DMS 273 treated with DMSO at 0.1 percent for 48 hours (cell line): ENCODE measurements around the gene MYH15.
A peak's percentile ranks its signal among the peaks of the same experiment; 100 is the strongest.

Experiments used
- DNase-seq: peaks from one replicate; lab custom pipeline; 2025; lab: John Stamatoyannopoulos, UW

The MYH15 gene

DNA sequence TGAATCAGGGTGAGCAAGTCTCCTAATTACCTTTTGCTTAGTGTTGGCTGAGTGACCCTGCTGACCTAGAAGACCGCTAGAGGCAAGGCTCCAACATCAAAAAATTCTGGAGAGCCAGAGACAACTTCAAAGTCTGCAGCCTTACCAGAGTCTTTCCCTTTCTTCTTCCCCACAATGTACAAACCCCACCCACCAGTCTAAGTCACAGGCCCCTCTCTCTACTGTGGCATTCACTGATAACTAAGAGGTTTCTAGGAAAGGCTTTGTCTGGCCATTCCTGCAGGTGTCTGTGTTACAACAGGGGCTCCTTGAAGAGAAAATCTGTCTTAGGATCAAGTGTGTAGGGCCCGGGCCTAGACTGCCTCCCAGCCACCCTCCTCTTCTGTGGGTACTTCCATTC lies 525 bp downstream of the MYH15 start:
- no peak for DNase-seq

DNA sequence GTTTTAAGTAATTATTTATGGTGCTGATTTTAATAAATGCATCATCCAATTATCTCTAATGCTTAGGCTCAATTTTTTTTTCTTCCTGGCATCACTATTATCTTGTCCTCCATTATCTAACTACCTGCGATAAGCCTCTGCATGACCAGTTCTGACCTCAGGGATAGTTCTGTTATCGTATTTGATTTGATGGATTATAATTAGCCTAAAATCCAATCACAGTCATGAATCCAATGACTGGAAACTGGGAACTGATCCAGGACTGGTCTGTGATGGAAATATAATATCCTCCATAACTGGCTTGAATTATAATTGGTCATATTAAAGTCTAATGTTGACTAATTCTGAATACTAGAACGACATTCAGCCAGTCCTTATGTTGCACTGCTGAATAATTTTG lies 1.1 kb downstream of the MYH15 start:
- no peak for DNase-seq

DNA sequence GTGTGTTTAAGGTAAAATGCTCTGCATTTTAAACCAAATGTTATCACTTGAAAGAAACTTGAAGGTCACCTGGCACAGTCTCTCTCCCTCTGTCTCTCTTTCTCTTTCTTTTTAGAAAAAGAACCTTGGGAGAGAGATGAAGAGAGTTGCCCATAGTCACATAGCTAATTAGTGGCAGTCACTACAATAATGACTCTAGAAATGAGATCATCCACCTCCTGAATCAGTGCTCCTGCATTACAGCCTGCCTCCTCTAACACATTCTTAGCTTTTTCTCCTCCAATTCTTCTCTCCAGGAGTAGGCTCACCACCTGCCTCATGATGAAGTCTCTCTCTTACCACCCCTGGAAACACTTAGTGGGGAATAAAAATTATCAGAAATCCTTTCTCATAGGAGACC lies 2.5 kb downstream of the MYH15 start:
- no peak for DNase-seq

DNA sequence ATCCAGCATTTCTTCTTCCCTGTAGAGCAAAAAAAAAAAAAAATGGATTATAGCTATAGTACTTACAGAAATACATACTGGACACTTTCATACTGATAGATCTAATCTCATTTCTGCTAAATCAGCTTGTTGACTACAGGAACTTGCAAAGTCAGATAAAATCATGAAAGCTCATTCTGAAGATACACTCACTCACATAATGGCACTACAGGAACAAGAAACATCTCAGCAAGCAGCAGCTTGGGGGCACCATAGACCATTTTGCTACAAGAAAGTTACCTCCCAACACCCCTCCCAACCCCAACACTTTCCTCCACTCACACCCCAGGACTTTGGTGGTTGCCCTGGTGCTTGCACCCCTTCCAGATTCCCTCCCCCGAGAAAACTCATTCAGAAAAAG lies 4.6 kb downstream of the MYH15 start:
- no peak for DNase-seq

DNA sequence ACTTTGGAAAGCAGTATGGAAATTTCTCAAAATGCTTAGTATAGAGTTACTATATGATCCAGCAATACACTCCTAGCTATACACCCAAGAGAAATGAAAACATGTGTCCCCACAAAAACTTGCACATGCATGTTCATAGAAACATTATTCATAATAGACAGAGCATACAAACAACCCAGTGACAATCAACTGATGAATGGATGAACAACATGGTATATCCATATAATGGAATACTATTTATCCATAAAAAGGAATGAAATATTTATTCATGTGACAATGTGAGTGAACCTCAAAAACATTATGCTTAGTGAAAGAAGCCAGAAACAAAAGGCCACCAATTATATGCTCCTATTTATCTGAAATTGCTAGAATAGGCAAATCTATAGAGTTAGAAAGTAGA lies 6.7 kb downstream of the MYH15 start:
- DNase-seq, result no peak

DNA sequence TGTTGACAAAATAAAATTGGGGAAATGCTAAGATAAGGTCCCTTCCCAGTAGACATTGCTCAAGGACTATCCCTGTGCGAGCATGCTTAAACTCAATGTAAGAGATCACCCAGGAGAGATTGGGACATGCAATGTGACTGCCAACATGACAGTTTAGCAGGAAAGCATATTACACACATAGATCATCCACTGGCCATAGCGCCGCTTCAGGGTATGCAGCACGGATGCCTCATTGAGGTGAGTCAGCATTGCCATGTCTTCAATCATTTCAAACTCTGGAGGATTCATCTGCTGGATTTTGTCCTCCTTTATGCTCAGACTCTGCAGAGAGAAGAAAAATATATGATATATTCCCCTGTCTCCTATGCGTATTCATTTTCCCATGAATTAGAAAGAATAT lies 8.9 kb downstream of the MYH15 start:
- no peak for DNase-seq

DNA sequence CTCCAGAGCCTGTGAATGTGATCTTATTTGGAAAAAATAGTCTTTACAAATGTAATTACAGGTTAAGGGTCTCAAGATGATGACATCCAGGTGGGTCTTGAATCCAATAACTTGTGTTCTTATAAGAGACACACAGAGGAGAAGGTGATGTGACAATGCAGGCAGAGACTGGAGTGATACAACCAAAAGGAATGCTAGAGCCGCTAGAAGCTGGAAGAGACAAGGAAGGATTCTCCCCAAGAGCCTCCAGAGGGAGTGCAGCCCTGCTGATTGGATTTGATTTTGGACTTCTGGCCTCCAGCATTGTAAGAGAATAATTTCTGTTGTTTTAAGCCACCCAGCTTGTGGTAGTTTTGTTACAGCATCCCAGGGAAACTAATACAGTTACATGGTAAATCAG lies 9.7 kb downstream of the MYH15 start:
- DNase-seq, result no peak

DNA sequence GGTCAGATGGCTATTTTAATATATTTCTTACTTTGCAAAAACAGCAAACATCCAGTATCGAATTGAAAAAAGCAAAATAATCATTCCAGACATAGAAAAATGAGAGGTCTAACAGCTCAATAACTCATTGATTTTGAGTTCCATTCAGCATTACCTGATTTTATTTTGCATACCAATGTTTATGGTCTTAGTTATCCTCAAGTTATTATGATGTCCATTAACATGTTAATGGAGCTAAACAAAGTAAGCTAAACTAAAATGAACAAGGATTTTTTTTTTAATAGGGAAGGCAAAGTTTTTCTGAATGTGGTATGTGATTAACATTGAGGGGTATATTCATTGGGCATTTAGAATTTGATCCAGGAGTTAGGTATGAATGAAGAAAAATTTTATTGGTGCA lies 13.1 kb downstream of the MYH15 start:
- DNase-seq, result no peak

DNA sequence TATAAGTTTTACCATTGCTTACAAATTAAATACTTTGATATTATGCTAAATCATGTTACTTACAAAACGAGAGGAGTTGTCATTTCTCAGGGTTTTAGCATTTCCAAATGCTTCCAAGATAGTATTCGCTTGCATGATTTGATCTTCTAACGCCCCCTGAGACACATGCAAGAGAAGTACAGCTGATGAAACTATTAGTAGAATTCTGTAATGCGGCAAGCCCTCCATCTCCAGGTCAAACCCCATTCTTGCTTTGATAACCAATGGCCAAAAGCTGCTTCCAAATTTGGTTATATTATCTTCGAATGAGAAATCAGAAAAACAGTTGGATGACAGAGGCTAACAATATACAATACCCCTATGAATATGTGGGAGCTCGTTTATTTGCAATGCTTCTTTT lies 14.7 kb downstream of the MYH15 start:
- DNase-seq, result no peak

DNA sequence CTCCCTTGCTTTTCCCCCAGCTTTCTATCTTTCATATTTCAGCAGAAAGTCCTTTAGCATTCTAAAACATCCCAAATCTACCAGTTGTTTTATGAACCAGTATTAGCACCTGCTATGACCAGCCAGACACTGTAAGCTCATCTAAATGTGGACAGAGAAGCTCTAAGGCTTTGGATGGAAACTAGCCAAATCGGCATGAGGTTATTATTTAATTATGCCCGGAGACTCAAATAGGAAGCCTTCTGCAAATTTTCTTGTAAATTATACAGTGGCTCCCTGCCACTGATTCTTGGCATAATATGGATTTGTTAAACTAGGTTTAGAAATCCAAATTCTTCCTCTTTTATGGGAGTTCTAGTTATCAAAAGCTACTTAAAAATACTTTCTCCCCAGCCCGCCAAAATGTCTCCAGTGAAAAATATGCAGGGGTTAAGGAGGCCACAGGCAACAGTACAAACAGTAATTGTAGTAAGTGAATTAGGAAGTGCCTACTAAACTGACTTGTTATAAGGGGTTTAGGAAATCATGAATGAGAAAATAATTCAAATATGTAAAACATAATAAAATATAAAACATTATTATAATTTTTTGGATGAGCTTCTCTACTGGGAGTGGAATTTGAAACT lies 15.4 kb downstream of the MYH15 start:
- no peak for DNase-seq

DNA sequence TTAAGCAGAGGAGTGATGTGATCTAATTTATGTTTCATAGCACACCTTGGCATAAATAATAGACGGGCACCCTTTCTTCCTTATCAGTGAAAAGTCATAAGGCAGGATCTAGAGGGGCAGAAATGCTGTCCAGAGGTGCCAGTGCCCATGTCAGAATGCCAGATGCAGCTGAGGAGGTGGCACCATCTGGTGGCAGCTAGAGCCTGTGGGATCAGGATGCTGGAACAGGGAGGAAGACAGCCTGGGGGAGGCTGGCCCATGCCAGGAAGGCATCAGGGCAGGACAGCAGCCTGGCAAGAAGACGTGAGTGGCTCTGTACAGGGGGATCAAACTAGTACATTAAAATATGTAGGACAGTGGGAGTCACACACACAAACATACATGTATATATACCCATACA lies 16.5 kb downstream of the MYH15 start:
- DNase-seq, result peak; percentile 19

DNA sequence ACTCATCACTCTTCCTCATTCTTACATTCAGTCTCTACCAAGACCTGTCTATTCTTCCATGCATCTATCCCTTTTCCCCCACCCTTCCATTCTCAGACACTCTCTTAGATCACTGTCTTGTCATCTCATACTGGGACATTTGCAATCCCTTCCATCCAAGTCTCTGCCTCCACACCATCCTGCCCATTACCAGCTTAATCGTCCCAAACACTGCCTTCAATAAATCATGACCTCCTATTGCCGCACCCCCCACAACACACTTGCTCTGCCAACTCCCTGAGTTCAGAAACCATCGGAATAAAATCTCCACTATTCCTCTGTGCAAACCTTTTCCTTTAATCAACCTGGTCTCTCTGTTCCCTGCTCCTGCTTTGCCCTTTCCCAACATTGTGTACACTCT lies 18.9 kb downstream of the MYH15 start:
- no peak for DNase-seq

DNA sequence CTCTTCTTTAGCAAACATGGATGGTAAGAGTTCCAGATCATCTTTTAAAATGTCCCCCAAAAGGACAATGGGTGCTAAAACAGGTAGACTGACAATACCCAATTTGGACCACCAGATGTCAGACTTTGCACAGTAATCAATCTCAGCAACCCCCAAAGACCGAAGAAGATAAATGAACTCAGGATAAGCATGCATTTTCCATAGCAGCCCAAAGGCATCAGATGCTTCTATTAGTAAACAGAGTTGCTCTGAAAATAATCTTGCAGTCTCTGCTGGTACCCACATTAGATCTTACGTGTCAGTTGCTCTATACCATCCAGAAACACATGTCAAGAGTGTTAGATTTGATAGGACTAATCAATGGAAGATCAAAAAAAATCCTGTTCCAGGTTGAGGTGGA lies 20.6 kb downstream of the MYH15 start:
- DNase-seq, result peak; percentile 39

DNA sequence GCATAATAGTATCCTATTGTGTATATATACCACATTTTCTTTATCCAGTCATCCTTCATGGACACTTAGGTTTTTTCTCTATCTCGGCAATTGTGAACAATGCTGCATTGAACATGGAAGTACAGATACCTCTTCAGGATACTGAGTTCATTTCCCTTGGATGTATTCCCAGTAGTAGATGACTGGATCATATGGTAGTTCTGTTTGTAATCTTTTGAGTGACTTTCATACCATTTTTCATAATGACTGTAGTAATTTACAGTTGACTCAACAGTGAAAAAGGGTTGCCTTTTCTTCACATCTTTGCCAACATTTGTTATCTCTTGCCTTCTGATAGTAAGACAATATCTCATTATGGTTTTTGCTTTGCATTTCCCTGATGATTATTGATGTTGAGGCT lies 21.8 kb downstream of the MYH15 start:
- no peak for DNase-seq

DNA sequence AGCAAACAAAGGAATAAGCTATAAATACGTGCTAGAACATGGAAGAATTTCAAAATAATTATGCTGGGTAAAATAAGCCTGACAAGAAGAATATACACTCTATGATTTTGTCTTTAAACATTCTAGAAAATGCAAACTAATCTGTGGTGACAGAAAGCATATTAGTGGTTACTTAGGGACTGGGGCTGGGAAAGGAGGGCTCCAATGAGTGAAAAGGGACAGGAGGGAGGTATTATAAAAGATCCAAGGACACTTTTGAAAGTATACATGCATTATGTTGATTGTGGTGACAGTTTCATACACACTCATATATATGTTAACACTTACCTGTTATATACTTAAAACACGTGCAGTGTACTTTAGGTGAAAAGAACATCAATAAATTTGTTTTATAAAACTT lies 23.0 kb downstream of the MYH15 start:
- no peak for DNase-seq

DNA sequence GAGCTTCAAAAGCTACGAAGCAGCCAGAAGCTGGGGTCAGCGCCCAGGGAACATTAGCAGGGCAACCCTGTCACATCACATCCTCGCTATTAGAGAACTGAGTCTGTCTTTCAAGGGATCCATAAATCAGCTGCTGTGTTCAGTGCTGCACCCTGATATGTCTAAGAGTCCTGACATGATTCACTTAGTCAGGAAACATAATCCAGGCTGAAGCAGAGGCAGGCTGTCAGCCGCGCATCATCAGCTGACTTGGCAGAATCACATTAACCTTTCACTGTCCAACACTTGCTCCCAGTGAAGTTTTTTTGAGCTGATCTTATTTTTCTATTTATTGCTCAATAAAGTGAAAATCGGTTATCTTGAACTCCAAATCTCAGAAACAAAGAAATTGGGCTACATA lies 23.5 kb downstream of the MYH15 start:
- DNase-seq, result peak; percentile 31

DNA sequence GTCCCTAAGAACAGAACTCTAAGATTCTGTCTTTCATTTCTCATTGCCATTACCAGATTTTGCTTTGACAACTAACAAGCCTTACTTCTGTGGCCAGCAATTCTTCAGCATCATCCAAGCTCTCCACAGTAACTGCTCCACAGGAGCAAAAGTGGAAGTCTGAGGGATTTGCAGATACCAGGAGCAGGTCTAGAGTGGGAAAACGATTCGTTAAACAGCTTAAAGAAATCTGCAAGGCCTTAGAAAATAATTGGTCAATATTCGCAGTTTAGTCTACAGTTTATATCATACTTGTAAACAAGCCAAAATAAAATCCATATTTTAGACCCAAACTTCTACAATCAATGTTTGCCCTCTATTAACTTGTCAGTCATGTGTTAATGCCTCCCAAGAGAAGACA lies 24.1 kb downstream of the MYH15 start:
- DNase-seq, result no peak

DNA sequence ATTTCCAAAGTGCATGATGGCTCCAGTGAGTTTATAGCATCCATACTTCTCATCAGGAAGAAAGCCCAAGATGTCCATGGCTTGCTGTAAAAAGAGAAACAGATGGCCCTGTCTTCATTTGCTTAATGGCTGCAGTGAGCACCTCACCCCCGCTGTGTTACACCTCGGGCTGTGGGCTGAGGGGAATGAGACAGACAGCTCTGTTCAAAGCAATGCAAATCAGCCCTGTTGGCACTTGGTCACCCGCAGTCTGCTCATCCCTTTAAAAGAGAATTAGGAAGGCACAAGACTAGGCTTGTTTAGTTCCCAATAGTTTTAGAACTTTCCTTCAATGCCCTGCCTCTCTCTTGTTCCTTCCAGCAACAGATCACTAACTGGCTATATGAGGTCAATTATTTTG lies 25.2 kb downstream of the MYH15 start:
- DNase-seq, result peak; percentile 92

DNA sequence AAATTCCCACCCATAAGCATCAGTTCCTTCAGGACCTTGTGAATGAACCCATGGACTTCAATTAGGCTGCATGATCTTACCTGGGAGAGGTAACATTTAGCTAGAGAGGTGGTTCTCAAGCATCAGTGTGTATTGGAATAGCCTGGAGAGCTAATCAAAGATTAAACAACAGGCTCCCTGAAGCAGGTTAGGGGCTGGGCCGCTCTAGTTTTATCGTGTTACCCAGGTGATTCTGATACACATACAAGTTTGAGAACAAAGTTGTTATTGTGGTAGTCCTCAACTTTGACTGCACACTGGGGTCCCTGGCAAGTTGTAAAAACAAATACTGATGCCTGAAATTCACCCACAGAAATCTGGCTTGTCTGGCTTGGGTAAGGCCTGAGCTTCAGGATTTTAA lies 31.2 kb downstream of the MYH15 start:
- no peak for DNase-seq

DNA sequence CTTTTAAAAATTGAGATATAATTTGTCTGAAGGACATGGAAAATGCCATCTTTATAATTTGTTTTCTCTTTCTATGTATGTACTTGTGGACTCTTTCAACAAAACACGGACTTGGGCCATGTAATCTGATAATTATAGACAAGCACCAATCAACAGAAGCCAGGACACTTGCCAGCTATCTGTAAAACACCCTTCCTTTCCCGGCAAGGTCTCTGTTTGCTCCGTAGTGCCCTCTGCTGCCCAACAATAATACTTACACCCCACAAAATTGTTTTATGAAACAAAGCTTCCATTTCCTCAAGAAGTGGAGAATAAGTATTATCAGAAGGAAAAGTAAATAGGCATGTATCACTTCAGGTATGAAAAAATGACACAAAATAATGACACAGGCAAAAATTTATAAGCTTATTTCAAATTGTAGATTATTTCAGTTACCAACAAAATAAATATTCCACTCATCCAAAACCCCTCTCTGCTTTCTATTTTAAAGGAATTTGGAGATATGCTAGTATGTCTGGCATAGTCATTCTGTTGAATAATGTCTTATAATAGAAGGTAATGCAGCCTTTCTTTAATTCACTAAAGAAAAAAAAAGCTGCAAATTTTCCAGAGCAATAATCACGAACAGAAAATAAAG lies 32.8 kb downstream of the MYH15 start:
- DNase-seq, result peak; percentile 72

DNA sequence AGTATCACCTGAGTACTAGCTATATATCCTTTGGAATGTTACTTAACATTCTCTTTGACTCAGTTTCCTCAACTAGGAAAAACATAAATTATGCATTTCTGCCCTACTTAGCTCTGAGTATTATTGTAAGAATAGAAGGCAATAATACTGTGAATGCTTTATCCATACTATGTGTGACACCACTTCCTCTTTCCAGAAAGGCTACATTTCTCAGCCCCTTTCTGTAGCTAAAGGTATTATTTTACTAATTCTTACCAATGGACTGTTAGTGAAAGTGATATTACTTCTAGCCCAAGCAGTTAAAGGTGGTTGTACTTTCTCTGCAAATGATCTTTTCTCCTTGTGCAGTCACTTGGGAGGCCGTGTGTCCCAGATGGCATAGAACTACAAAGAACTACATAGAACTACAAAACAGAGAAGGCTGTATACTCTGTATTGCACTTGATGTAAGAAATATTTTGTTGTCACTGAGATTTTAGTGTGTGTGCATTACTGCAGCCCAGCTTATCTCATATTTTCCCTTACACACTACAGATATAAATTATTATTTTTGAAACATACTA lies 35.1 kb downstream of the MYH15 start:
- no peak for DNase-seq

DNA sequence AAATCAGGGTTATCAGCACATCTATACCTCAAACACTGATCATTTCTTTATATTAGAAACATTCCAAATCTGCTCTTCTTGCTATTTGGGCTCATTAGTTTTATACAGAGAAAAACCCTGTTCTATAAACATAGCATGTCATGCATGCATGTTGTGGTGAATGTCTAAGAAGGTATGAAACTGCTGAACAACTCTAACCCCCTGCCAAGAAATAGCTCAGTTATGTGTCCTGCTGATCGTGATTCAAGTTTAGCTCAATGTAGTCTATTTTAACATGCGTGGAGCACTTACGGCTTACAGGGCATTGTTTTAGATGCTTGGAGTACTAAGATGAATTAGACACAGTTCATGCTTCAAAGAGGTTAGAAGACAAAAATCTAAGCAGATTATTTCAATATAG lies 35.8 kb downstream of the MYH15 start:
- no peak for DNase-seq

DNA sequence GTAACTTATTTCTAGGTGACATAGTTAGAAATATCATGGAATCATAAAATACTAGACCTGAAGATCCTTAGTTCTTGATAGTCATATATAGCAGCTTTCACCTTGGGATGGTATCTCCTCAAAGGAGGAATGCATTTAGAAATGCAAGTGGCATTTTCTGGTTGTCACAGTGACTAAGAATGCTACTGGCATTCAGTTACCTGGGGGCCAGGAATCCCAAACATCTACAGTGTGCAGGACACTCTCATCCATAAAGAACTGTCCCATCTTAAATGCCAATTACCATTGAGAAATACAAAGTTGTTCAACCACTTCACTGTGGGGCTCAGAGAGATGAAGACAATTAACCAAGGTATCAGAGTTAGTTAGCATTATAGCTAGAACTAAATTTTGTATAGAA lies 36.7 kb downstream of the MYH15 start:
- DNase-seq, result no peak

DNA sequence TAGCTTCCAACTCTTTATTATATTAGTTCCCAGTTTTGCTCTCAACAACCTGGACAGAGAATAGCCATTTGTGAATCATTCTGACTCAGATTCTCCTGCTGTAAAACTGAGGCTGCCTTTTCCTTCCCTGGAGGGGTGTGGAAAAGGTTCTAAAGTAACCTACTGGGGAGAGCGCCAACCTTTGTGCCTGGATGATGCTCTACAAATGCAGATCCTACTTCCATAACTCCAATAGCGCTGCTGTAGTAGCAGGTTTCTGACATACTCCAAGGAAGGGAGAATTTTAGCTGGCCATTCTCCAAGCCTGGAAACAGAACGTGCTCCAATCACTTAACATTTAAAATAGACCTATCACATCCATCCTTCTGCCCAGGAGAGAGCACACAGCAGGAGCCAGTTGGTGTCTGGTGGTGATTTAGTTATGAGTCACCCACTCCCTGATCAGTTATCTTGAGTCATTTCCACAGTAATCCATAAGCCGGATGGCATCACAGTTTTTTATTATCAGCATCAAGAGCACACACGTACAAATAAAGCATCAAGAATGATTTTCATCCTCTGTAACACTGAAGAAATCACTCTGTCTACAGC lies 38.3 kb downstream of the MYH15 start:
- DNase-seq, result peak; percentile 43
